ENCODE measurements around the gene TAF7L.

DNA sequence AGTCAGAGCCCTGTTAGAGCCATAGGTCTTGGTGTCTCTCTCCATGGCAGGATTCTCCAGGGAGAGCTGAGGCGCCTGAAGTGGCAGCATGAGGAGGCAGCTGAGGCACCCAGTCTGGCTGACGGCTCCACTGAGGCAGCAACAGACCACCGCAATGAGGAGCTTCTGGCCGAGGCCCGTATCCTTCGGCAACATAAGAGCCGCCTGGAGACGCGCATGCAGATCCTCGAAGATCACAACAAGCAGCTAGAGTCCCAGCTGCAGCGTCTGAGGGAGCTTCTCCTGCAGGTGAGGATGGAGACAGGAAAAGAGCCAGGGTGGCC, 32.9 kb downstream of the TAF7L start:
- TF ChIP-seq, protein P1, sequence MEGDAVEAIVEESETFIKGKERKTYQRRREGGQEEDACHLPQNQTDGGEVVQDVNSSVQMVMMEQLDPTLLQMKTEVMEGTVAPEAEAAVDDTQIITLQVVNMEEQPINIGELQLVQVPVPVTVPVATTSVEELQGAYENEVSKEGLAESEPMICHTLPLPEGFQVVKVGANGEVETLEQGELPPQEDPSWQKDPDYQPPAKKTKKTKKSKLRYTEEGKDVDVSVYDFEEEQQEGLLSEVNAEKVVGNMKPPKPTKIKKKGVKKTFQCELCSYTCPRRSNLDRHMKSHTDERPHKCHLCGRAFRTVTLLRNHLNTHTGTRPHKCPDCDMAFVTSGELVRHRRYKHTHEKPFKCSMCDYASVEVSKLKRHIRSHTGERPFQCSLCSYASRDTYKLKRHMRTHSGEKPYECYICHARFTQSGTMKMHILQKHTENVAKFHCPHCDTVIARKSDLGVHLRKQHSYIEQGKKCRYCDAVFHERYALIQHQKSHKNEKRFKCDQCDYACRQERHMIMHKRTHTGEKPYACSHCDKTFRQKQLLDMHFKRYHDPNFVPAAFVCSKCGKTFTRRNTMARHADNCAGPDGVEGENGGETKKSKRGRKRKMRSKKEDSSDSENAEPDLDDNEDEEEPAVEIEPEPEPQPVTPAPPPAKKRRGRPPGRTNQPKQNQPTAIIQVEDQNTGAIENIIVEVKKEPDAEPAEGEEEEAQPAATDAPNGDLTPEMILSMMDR (IDR thresholded peaks at IDR 0.05), result no peak
- no peak for TF ChIP-seq POLR2A (IDR thresholded peaks at IDR 0.05)

Data from esophagus squamous epithelium (tissue), 4 donors.